Peyer's patch (tissue), 4 donors: ENCODE data around the gene ACAD8. TPM values are rescaled to one million over a fixed set of nuclear protein-coding genes. Genes with fewer than 3 reads are reported as not detected.
A peak's percentile ranks its signal among the peaks of the same experiment; 100 is the strongest.

Experiments used
- DNase-seq, 3 donors: peaks; one replicate each; pipeline ENCODE4 v3.0.0-alpha.2; 2017 to 2019
- H3K27ac ChIP-seq, 4 donors: fragments of 200-600 bp; sonication (generic); one replicate each; pipeline ENCODE4 v1.5.1; 2016 to 2019
- H3K27me3 ChIP-seq, 2 donors: fragments of 200-600 bp; sonication (generic); one replicate each; pipeline ENCODE4 v1.5.1; 2019
- H3K36me3 ChIP-seq, 3 donors: fragments of 200-600 bp; sonication (generic); one replicate each; pipeline ENCODE4 v1.5.1; 2016 to 2019
- H3K4me1 ChIP-seq, 4 donors: fragments of 200-600 bp; sonication (generic); one replicate each; pipeline ENCODE4 v1.5.1; 2016 to 2019
- H3K4me3 ChIP-seq, 4 donors: fragments of 200-600 bp; sonication (generic); 1 replicate in 3 of 4; 2 replicates in 1 of 4; pipeline ENCODE4 v1.5.1; 2016 to 2019; ENCODE audit warnings: mild to moderate bottlenecking in 1 of 4
- H3K9me3 ChIP-seq, 4 donors: fragments of 200-600 bp; sonication (generic); one replicate each; pipeline ENCODE4 v1.5.1; 2016 to 2019; ENCODE audit warnings: mild to moderate bottlenecking in 1 of 4
- POLR2A ChIP-seq, 2 donors: fragments of 450-650 bp; IDR thresholded peaks; one replicate each; pipeline ENCODE4 v1.5.1; 2017; ENCODE audit warnings: antibody characterized with exemption in 2 of 2, mild to moderate bottlenecking in 2 of 2, moderate library complexity in 2 of 2
- total RNA-seq, 4 donors: library from RNA; depleted of rRNA; stranded (reverse); fragments of >200 nt; gene quantifications; one replicate each; pipeline ENCODE4 v1.1.0, GENCODE V29; 2016
- TF ChIP-seq, protein P1 (sequence below), 6 experiments: fragments of 450-650 bp in 4 of 6; fragments of 200-600 bp in 2 of 6; sonication (generic) in 1 of 6; IDR thresholded peaks; one replicate each; pipeline ENCODE4 v1.5.1; 2017 to 2019; ENCODE audit warnings: antibody characterized with exemption in 6 of 6, mild to moderate bottlenecking in 3 of 6, moderate library complexity in 1 of 6

Gene ACAD8
- total RNA-seq, 4 donors from 2014 or later, result 30.4 to 44.5 (median 36.9) TPM

DNA sequence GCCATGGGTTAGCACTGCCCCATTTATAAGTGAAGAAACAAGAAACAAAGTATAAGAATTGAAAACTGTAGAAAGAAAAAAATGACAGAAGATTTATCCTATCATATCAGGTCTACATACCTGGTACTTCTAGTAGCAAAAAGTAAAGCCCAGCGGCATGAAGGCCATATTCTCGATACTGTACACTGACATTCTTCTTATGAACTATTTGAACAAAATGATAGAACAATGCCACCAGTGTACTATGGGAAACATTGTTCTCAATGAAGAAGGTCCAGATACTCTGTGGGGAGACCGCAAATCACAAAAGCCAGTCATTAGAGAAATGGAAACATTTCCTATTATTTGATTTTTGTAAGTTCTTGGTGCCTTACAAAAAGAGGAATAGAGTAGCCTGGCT, 36.6 kb upstream of the ACAD8 start:
- no peak overlapping the region for H3K4me3 ChIP-seq
- H3K27me3 ChIP-seq, result no peaks in the 10 kb centered on the region
- H3K27ac ChIP-seq, result no peak overlapping the region
- no peak for TF ChIP-seq POLR2A (IDR thresholded peaks at IDR 0.05)
- TF ChIP-seq, protein P1, sequence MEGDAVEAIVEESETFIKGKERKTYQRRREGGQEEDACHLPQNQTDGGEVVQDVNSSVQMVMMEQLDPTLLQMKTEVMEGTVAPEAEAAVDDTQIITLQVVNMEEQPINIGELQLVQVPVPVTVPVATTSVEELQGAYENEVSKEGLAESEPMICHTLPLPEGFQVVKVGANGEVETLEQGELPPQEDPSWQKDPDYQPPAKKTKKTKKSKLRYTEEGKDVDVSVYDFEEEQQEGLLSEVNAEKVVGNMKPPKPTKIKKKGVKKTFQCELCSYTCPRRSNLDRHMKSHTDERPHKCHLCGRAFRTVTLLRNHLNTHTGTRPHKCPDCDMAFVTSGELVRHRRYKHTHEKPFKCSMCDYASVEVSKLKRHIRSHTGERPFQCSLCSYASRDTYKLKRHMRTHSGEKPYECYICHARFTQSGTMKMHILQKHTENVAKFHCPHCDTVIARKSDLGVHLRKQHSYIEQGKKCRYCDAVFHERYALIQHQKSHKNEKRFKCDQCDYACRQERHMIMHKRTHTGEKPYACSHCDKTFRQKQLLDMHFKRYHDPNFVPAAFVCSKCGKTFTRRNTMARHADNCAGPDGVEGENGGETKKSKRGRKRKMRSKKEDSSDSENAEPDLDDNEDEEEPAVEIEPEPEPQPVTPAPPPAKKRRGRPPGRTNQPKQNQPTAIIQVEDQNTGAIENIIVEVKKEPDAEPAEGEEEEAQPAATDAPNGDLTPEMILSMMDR (IDR thresholded peaks at IDR 0.05), result no peak
- peaks cover 0 to 24% (median 0%) of the 10 kb centered on the region in 3 donors for H3K36me3 ChIP-seq
- no peak for DNase-seq
- H3K4me1 ChIP-seq, result no peaks in the 10 kb centered on the region
- H3K9me3 ChIP-seq, result no peaks in the 10 kb centered on the region

DNA sequence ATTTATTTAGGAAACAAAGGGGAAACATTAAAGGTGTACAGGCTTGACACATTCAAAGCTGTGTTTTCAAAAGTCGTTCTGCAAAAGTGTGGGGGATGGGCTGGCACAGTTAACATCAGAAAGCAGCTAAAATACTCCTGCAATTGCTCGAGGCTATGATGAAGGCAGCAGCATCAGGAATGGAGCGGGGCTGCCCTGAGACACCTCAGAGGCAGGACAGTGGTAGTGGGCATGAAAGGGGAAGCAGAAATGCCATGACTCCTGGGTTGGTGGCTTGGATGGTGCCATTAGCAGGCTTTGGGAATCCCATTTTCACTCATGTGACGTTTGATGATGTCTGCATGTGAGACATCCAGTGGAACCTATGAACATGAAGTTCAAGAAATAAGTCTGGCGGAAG, 30.2 kb upstream of the ACAD8 start:
- H3K9me3 ChIP-seq, result no peaks in the 10 kb centered on the region
- no peak for DNase-seq
- H3K36me3 ChIP-seq, result peaks cover 0 to 12% (median 0%) of the 10 kb centered on the region in 3 donors
- no peak for TF ChIP-seq POLR2A (IDR thresholded peaks at IDR 0.05)
- TF ChIP-seq, protein P1 (IDR thresholded peaks at IDR 0.05), result no peak
- peaks cover 0 to 38% (median 5%) of the 10 kb centered on the region in 4 donors for H3K4me1 ChIP-seq
- peak overlapping the region; percentile 62 to 98 (median 86) for H3K4me3 ChIP-seq
- H3K27ac ChIP-seq, result peak overlapping the region in 1 of 4 donors; percentile 93
- no peaks in the 10 kb centered on the region for H3K27me3 ChIP-seq

GRCh38 chr11:134223836-134224709, 29.3 kb upstream of the ACAD8 start, which contains the start of the genes NCAPD3 and VPS26B:
Gene NCAPD3 (minus strand): TSS chr11:134223967. CDS start chr11:134223926, 41 bp downstream.
Gene VPS26B (plus strand): TSS chr11:134224671. CDS start chr11:134225123, 452 bp downstream.
- peak within 1 kb of the TSS; percentile 87 to 93 (median 92) for H3K27ac ChIP-seq

DNA sequence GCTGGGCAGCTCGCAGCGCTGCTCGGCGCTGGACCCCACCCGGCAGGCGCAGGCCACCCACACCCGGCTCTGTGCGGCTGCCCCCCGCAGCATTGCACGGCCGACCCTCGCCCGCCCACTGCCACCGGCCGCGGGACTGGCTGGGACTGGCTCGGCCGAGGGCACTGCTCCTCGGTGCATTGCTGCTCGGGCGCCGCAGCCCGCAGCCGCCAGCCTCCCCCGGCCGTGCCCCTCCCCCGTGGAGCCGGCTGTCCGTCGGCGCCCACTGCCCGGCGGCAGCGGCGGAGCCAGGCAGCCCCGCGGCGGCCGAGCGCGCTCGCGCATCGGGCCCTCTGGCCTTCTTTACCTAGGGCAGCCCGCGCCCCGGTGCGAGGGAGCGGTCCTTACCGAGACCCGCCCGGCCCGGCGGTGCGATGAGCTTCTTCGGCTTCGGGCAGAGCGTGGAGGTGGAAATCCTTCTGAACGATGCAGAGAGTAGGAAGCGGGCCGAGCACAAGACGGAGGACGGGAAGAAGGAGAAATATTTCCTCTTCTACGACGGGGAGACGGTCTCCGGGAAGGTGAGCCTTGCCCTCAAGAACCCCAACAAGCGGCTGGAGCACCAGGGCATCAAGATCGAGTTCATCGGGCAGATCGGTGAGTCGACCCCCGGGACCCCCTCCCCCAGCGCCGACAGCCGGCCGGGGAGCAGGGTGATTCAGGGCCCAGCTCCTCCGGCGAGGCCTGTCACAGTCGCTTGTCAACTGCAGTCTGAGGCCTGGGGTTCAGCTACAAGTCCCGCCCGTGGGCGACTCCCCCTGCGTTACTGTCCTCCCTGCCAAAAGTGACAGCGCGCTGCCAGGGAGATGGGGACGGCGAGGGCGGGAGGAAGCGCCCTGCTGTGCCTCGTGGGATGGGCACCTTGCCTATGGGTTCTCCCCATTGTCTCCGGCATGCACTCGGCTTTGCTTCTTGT, 28.4 kb upstream of the ACAD8 start:
- Histone ChIP-seq H3K4me3 (peak overlapping the region; percentile 62 to 98 (median 86)), H3K4me1 (peaks cover 0 to 47% (median 5%) of the 10 kb centered on the region in 4 donors), H3K27me3 (no peaks in the 10 kb centered on the region), H3K36me3 (no peaks in the 10 kb centered on the region), H3K9me3 (no peaks in the 10 kb centered on the region), H3K27ac (peak overlapping the region; percentile 87 to 93 (median 92))
- DNase-seq, result peak; percentile 57 to 67 (median 66)
- TF ChIP-seq POLR2A (IDR thresholded peaks at IDR 0.05), result no peak
- TF ChIP-seq, protein P1 (IDR thresholded peaks at IDR 0.05), result no peak

More at GRCh38 chr11:134223836-134224709, 29.3 kb upstream of the ACAD8 start, which contains the start of the genes NCAPD3 and VPS26B:
- H3K4me1 ChIP-seq, result peaks cover 0 to 43% (median 5%) of the 10 kb centered on the region in 4 donors
- peak; percentile 97 to 99 for TF ChIP-seq POLR2A (IDR thresholded peaks at IDR 0.05)
- TF ChIP-seq, protein P1 (IDR thresholded peaks at IDR 0.05), result peak in 2 of 6 experiments; percentile 2 to 9
- H3K9me3 ChIP-seq, result no peaks in the 10 kb centered on the region
- peak; percentile 96 to 99 (median 98) for DNase-seq
- no peaks in the 10 kb centered on the region for H3K27me3 ChIP-seq
- peaks cover 0 to 3% (median 0%) of the 10 kb centered on the region in 3 donors for H3K36me3 ChIP-seq
- H3K4me3 ChIP-seq, result peak within 1 kb of the TSS; percentile 62 to 98 (median 86)

GRCh38 chr11:134226806-134227325, 26.5 kb upstream of the ACAD8 start:
- H3K36me3 ChIP-seq, result no peaks in the 10 kb centered on the region
- H3K4me1 ChIP-seq, result peaks cover 0 to 47% (median 5%) of the 10 kb centered on the region in 4 donors
- no peaks in the 10 kb centered on the region for H3K27me3 ChIP-seq
- TF ChIP-seq, protein P1 (IDR thresholded peaks at IDR 0.05), result no peak
- TF ChIP-seq POLR2A (IDR thresholded peaks at IDR 0.05), result no peak
- no peak overlapping the region for H3K4me3 ChIP-seq
- H3K27ac ChIP-seq, result no peak overlapping the region
- DNase-seq, result no peak
- no peaks in the 10 kb centered on the region for H3K9me3 ChIP-seq
